HEK293 (cell line): ENCODE results near the gene ZNF747.

ENCODE experiments used
- GLIS1 ChIP-seq: fragments of 450-650 bp; formaldehyde crosslinking; IDR thresholded peaks from 2 replicates; pipeline ENCODE4 v1.5.1; 2016; ENCODE audit warnings: missing biosample characterization, missing genetic modification characterization
- HOXD13 ChIP-seq: sonication (generic); formaldehyde crosslinking; IDR thresholded peaks from 2 replicates; pipeline ENCODE4 v1.8.0; 2022; ENCODE audit warnings: missing genetic modification reagents, borderline replicate concordance
- MZF1 ChIP-seq: fragments of 450-650 bp; formaldehyde crosslinking; IDR thresholded peaks from 2 replicates; pipeline ENCODE4 v1.5.1; 2017; ENCODE audit warnings: missing biosample characterization, missing genetic modification characterization, borderline replicate concordance
- YY1 ChIP-seq: fragments of 450-650 bp; formaldehyde crosslinking; IDR thresholded peaks from 2 replicates; pipeline ENCODE4 v1.5.1; 2018; ENCODE audit warnings: missing biosample characterization, missing genetic modification characterization
- YY2 ChIP-seq: fragments of 450-650 bp; formaldehyde crosslinking; IDR thresholded peaks from 2 replicates; pipeline ENCODE4 v1.5.1; 2016; ENCODE audit warnings: missing biosample characterization, missing genetic modification characterization
- ZBTB10 ChIP-seq: fragments of 450-650 bp; formaldehyde crosslinking; IDR thresholded peaks from 2 replicates; pipeline ENCODE4 v1.5.1; 2016; ENCODE audit warnings: missing biosample characterization, missing genetic modification characterization
- ZBTB17 ChIP-seq: fragments of 450-650 bp; formaldehyde crosslinking; IDR thresholded peaks from 2 replicates; pipeline ENCODE4 v1.5.1; 2016; ENCODE audit warnings: missing biosample characterization, missing genetic modification characterization
- ZBTB20 ChIP-seq: fragments of 450-650 bp; formaldehyde crosslinking; IDR thresholded peaks from 2 replicates; pipeline ENCODE4 v1.5.1; 2016; ENCODE audit warnings: missing biosample characterization, missing genetic modification characterization
- ZBTB21 ChIP-seq: fragments of 450-650 bp; formaldehyde crosslinking; IDR thresholded peaks from 2 replicates; pipeline ENCODE4 v1.5.1; 2017; ENCODE audit warnings: missing biosample characterization, missing genetic modification characterization
- ZBTB8A ChIP-seq: fragments of 450-650 bp; formaldehyde crosslinking; IDR thresholded peaks from 2 replicates; pipeline ENCODE4 v1.5.1; 2016; ENCODE audit warnings: missing biosample characterization, missing genetic modification characterization
- ZNF16 ChIP-seq: fragments of 450-650 bp; formaldehyde crosslinking; IDR thresholded peaks from 2 replicates; pipeline ENCODE4 v1.5.1; 2016; ENCODE audit warnings: low read depth, missing biosample characterization, missing genetic modification characterization
- ZNF488 ChIP-seq: fragments of 450-650 bp; formaldehyde crosslinking; IDR thresholded peaks from 2 replicates; pipeline ENCODE4 v1.5.1; 2016; ENCODE audit warnings: missing biosample characterization, missing genetic modification characterization
- ZNF654 ChIP-seq: fragments of 450-650 bp; formaldehyde crosslinking; IDR thresholded peaks from 2 replicates; pipeline ENCODE4 v1.5.1; 2016; ENCODE audit warnings: low read depth, missing biosample characterization, missing genetic modification characterization
- ZNF670 ChIP-seq: fragments of 450-650 bp; formaldehyde crosslinking; IDR thresholded peaks from 2 replicates; pipeline ENCODE4 v1.5.1; 2016; ENCODE audit warnings: missing biosample characterization, missing genetic modification characterization, low read depth
- TF ChIP-seq, protein P1 (sequence below): fragments of 450-650 bp; formaldehyde crosslinking; IDR thresholded peaks from 2 replicates; pipeline ENCODE4 v1.5.1; 2016; ENCODE audit warnings: missing biosample characterization, missing genetic modification characterization
- TF ChIP-seq, protein P2 (sequence below): fragments of 450-650 bp; formaldehyde crosslinking; IDR thresholded peaks from 2 replicates; pipeline ENCODE4 v1.5.1; 2016; ENCODE audit warnings: missing biosample characterization, missing genetic modification characterization, borderline replicate concordance
- TF ChIP-seq, protein P3 (sequence below): fragments of 450-650 bp; formaldehyde crosslinking; IDR thresholded peaks from 2 replicates; pipeline ENCODE4 v1.5.1; 2016; ENCODE audit warnings: missing biosample characterization, missing genetic modification characterization
- TF ChIP-seq, protein P4 (sequence below): fragments of 450-650 bp; formaldehyde crosslinking; IDR thresholded peaks from 2 replicates; pipeline ENCODE4 v1.5.1; 2016; ENCODE audit warnings: missing biosample characterization, missing genetic modification characterization
- TF ChIP-seq, protein P5 (sequence below): fragments of 450-650 bp; IDR thresholded peaks from 2 replicates; pipeline ENCODE4 v1.5.1; 2018; ENCODE audit warnings: missing biosample characterization, mild to moderate bottlenecking, missing genetic modification characterization

Gene ZNF747

GRCh38 chr16:30570636-30571444 is 36.2 kb upstream of the ZNF747 start (continued):
- TF ChIP-seq, protein P1, sequence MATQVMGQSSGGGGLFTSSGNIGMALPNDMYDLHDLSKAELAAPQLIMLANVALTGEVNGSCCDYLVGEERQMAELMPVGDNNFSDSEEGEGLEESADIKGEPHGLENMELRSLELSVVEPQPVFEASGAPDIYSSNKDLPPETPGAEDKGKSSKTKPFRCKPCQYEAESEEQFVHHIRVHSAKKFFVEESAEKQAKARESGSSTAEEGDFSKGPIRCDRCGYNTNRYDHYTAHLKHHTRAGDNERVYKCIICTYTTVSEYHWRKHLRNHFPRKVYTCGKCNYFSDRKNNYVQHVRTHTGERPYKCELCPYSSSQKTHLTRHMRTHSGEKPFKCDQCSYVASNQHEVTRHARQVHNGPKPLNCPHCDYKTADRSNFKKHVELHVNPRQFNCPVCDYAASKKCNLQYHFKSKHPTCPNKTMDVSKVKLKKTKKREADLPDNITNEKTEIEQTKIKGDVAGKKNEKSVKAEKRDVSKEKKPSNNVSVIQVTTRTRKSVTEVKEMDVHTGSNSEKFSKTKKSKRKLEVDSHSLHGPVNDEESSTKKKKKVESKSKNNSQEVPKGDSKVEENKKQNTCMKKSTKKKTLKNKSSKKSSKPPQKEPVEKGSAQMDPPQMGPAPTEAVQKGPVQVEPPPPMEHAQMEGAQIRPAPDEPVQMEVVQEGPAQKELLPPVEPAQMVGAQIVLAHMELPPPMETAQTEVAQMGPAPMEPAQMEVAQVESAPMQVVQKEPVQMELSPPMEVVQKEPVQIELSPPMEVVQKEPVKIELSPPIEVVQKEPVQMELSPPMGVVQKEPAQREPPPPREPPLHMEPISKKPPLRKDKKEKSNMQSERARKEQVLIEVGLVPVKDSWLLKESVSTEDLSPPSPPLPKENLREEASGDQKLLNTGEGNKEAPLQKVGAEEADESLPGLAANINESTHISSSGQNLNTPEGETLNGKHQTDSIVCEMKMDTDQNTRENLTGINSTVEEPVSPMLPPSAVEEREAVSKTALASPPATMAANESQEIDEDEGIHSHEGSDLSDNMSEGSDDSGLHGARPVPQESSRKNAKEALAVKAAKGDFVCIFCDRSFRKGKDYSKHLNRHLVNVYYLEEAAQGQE (tag by site-specific recombination): peak; percentile 98
- TF ChIP-seq, protein P2, sequence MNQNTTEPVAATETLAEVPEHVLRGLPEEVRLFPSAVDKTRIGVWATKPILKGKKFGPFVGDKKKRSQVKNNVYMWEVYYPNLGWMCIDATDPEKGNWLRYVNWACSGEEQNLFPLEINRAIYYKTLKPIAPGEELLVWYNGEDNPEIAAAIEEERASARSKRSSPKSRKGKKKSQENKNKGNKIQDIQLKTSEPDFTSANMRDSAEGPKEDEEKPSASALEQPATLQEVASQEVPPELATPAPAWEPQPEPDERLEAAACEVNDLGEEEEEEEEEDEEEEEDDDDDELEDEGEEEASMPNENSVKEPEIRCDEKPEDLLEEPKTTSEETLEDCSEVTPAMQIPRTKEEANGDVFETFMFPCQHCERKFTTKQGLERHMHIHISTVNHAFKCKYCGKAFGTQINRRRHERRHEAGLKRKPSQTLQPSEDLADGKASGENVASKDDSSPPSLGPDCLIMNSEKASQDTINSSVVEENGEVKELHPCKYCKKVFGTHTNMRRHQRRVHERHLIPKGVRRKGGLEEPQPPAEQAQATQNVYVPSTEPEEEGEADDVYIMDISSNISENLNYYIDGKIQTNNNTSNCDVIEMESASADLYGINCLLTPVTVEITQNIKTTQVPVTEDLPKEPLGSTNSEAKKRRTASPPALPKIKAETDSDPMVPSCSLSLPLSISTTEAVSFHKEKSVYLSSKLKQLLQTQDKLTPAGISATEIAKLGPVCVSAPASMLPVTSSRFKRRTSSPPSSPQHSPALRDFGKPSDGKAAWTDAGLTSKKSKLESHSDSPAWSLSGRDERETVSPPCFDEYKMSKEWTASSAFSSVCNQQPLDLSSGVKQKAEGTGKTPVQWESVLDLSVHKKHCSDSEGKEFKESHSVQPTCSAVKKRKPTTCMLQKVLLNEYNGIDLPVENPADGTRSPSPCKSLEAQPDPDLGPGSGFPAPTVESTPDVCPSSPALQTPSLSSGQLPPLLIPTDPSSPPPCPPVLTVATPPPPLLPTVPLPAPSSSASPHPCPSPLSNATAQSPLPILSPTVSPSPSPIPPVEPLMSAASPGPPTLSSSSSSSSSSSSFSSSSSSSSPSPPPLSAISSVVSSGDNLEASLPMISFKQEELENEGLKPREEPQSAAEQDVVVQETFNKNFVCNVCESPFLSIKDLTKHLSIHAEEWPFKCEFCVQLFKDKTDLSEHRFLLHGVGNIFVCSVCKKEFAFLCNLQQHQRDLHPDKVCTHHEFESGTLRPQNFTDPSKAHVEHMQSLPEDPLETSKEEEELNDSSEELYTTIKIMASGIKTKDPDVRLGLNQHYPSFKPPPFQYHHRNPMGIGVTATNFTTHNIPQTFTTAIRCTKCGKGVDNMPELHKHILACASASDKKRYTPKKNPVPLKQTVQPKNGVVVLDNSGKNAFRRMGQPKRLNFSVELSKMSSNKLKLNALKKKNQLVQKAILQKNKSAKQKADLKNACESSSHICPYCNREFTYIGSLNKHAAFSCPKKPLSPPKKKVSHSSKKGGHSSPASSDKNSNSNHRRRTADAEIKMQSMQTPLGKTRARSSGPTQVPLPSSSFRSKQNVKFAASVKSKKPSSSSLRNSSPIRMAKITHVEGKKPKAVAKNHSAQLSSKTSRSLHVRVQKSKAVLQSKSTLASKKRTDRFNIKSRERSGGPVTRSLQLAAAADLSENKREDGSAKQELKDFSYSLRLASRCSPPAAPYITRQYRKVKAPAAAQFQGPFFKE (tag by site-specific recombination): no peak
- TF ChIP-seq ZNF654 (tag by site-specific recombination) (peak; percentile 84), HOXD13 (no peak), ZBTB8A (tag by site-specific recombination) (peak; percentile 95), ZBTB20 (tag by site-specific recombination) (peak; percentile 94; the same call in 1 of the 2 replicates), ZBTB10 (tag by site-specific recombination) (no peak), YY2 (no peak), GLIS1 (tag by site-specific recombination) (peak; percentile 23; the same call in 1 of the 2 replicates), ZNF670 (tag by site-specific recombination) (0 out of 2 replicates have a peak, but pooled peaks have one; percentile 60), ZBTB21 (tag by site-specific recombination) (peak; percentile 91), MZF1 (tag by site-specific recombination) (peak; percentile 94; the same call in 1 of the 2 replicates), ZBTB17 (tag by site-specific recombination) (peak; percentile 75), ZNF16 (tag by site-specific recombination) (no peak), ZNF488 (tag by site-specific recombination) (0 out of 2 replicates have a peak, but pooled peaks have one; percentile 41), YY1 (tag by site-specific recombination) (no peak)
- TF ChIP-seq, protein P3, sequence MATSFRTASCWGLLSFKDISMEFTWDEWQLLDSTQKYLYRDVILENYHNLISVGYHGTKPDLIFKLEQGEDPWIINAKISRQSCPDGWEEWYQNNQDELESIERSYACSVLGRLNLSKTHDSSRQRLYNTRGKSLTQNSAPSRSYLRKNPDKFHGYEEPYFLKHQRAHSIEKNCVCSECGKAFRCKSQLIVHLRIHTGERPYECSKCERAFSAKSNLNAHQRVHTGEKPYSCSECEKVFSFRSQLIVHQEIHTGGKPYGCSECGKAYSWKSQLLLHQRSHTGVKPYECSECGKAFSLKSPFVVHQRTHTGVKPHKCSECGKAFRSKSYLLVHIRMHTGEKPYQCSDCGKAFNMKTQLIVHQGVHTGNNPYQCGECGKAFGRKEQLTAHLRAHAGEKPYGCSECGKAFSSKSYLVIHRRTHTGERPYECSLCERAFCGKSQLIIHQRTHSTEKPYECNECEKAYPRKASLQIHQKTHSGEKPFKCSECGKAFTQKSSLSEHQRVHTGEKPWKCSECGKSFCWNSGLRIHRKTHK (tag by site-specific recombination): no peak
- TF ChIP-seq, protein P4, sequence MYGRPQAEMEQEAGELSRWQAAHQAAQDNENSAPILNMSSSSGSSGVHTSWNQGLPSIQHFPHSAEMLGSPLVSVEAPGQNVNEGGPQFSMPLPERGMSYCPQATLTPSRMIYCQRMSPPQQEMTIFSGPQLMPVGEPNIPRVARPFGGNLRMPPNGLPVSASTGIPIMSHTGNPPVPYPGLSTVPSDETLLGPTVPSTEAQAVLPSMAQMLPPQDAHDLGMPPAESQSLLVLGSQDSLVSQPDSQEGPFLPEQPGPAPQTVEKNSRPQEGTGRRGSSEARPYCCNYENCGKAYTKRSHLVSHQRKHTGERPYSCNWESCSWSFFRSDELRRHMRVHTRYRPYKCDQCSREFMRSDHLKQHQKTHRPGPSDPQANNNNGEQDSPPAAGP (tag by site-specific recombination): no peak
- TF ChIP-seq, protein P5, sequence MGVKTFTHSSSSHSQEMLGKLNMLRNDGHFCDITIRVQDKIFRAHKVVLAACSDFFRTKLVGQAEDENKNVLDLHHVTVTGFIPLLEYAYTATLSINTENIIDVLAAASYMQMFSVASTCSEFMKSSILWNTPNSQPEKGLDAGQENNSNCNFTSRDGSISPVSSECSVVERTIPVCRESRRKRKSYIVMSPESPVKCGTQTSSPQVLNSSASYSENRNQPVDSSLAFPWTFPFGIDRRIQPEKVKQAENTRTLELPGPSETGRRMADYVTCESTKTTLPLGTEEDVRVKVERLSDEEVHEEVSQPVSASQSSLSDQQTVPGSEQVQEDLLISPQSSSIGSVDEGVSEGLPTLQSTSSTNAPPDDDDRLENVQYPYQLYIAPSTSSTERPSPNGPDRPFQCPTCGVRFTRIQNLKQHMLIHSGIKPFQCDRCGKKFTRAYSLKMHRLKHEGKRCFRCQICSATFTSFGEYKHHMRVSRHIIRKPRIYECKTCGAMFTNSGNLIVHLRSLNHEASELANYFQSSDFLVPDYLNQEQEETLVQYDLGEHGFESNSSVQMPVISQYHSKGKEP (tag by site-specific recombination): no peak
